ENCODE results near the gene JUND.

JUND gene

DNA sequence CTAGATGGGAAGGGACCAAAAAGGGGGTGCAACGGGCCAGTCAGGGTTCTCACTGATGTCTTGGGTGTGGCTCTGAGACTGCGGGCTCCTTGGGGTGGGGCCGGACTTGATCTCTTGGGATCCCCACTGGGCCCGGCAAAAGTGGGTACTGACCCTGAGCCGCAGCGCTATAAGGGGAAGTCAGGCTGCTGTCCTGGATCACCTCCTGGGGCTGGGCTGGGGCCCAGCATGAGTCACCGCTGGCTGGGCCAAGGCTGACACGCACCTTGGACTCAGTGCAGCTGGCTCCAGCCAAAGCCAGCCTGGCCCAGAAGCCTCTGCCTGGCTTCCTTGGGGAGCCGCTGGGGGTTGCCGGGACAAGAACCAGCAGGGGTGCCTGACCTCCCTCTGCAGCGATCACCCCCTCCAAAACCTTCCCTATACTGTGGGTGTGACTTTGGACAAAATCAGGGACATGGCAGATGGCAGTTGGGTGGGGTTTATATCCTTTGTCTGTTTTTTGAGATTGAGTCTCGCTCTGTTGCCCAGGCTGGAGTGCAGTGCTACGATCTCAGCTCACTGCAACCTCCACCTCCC, 6.6 kb downstream of the JUND start:
- Histone ChIP-seq H3K9me3 (ENCODE audit: insufficient read depth, low read length) (no peaks in the 10 kb centered on the region), H4K20me1 (ENCODE audit: low read depth, low read length) (no peaks in the 10 kb centered on the region), H3K27ac (ENCODE audit: low read depth, low read length) (no peak overlapping the region), H3K4me3 (ENCODE audit: insufficient read depth, low read length, poor library complexity, severe bottlenecking) (no peak overlapping the region), H3K27me3 (ENCODE audit: low read length) (no peaks in the 10 kb centered on the region), H3K9me2 (replicated peaks; ENCODE audit: insufficient read depth, low read length) (no peaks in the 10 kb centered on the region), H3K4me2 (ENCODE audit: low read depth, low read length, poor library complexity, severe bottlenecking) (no peak overlapping the region), H3F3A (ENCODE audit: insufficient read depth) (peaks cover 9% of the 10 kb centered on the region), H3K79me2 (ENCODE audit: insufficient read depth, low read length) (no peaks in the 10 kb centered on the region), H3K9ac (ENCODE audit: low read length) (no peak overlapping the region), H2AFZ (ENCODE audit: low read depth, low read length, severe bottlenecking) (no peak overlapping the region), H3K36me3 (ENCODE audit: low read length) (no peaks in the 10 kb centered on the region)
- TF ChIP-seq CTCF (IDR thresholded peaks at IDR 0.05; ENCODE audit: insufficient read depth, low read length, poor library complexity, severe bottlenecking) (no peak), EZH2phosphoT487 (conservative IDR thresholded peaks at IDR 0.05; ENCODE audit: low read length) (no peak)

GRCh38 chr19:18274219-18274780, 7.1 kb downstream of the JUND start, which contains the start of gene IQCN:
Gene IQCN, minus strand, starts transcription at chr19:18274452. Its CDS starts 4,974 bp downstream, at chr19:18269478.
- H4K20me1 ChIP-seq (ENCODE audit: low read depth, low read length), result no peaks in the 10 kb centered on the region
- H3K9me2 ChIP-seq (replicated peaks; ENCODE audit: insufficient read depth, low read length), result no peaks in the 10 kb centered on the region
- H3K36me3 ChIP-seq (ENCODE audit: low read length), result no peaks in the 10 kb centered on the region
- H3K79me2 ChIP-seq (ENCODE audit: insufficient read depth, low read length), result no peaks in the 10 kb centered on the region
- no peak within 1 kb of the TSS for H3K4me2 ChIP-seq (ENCODE audit: low read depth, low read length, poor library complexity, severe bottlenecking)
- no peaks in the 10 kb centered on the region for H3K9me3 ChIP-seq (ENCODE audit: insufficient read depth, low read length)
- no peak within 1 kb of the TSS for H3K9ac ChIP-seq (ENCODE audit: low read length)
- no peaks in the 10 kb centered on the region for H3K27me3 ChIP-seq (ENCODE audit: low read length)
- no peak within 1 kb of the TSS for H2AFZ ChIP-seq (ENCODE audit: low read depth, low read length, severe bottlenecking)
- TF ChIP-seq CTCF (IDR thresholded peaks at IDR 0.05; ENCODE audit: insufficient read depth, low read length, poor library complexity, severe bottlenecking) (no peak), EZH2phosphoT487 (conservative IDR thresholded peaks at IDR 0.05; ENCODE audit: low read length) (no peak)
- no peak within 1 kb of the TSS for H3K27ac ChIP-seq (ENCODE audit: low read depth, low read length)
- H3K4me3 ChIP-seq (ENCODE audit: insufficient read depth, low read length, poor library complexity, severe bottlenecking), result no peak within 1 kb of the TSS
- 0 out of 2 replicates have a peak, but pooled peaks cover 10% of the 10 kb centered on the region for H3F3A ChIP-seq (ENCODE audit: insufficient read depth)

GRCh38 chr19:18273561-18274218, 7.7 kb downstream of the JUND start:
- TF ChIP-seq EZH2phosphoT487 (conservative IDR thresholded peaks at IDR 0.05; ENCODE audit: low read length) (no peak), CTCF (IDR thresholded peaks at IDR 0.05; ENCODE audit: insufficient read depth, low read length, poor library complexity, severe bottlenecking) (no peak)
- no peaks in the 10 kb centered on the region for H3K36me3 ChIP-seq (ENCODE audit: low read length)
- no peaks in the 10 kb centered on the region for H4K20me1 ChIP-seq (ENCODE audit: low read depth, low read length)
- no peak overlapping the region for H3K4me3 ChIP-seq (ENCODE audit: insufficient read depth, low read length, poor library complexity, severe bottlenecking)
- no peak overlapping the region for H2AFZ ChIP-seq (ENCODE audit: low read depth, low read length, severe bottlenecking)
- H3K27ac ChIP-seq (ENCODE audit: low read depth, low read length), result no peak overlapping the region
- H3K27me3 ChIP-seq (ENCODE audit: low read length), result no peaks in the 10 kb centered on the region
- no peaks in the 10 kb centered on the region for H3K9me3 ChIP-seq (ENCODE audit: insufficient read depth, low read length)
- no peak overlapping the region for H3K9ac ChIP-seq (ENCODE audit: low read length)
- 0 out of 2 replicates have a peak, but pooled peaks cover 10% of the 10 kb centered on the region for H3F3A ChIP-seq (ENCODE audit: insufficient read depth)
- H3K9me2 ChIP-seq (replicated peaks; ENCODE audit: insufficient read depth, low read length), result no peaks in the 10 kb centered on the region
- no peaks in the 10 kb centered on the region for H3K79me2 ChIP-seq (ENCODE audit: insufficient read depth, low read length)
- H3K4me2 ChIP-seq (ENCODE audit: low read depth, low read length, poor library complexity, severe bottlenecking), result no peak overlapping the region

All from SU-DHL-6 (cell line).